Glomerular visceral epithelial cell (primary cell): ENCODE results near the gene MAT2B.

Source experiments
- DNase-seq: peaks from one replicate; pipeline ENCODE4 v3.0.0-alpha.2; 2016; ENCODE audit errors: extremely low spot score

MAT2B gene

GRCh38 chr5:163505368-163506094 is at the start of gene MAT2B:
Gene MAT2B (plus strand): TSS chr5:163505619. CDS start chr5:163505687, 68 bp downstream.
- DNase-seq = peak; percentile 97

GRCh38 chr5:163456029-163456589 is 49.3 kb upstream of the MAT2B start:
- no peak for DNase-seq

- DNase-seq = no peak
Measured at GRCh38 chr5:163456840-163457239, 48.6 kb upstream of the MAT2B start.

- DNase-seq = no peak
Measured at GRCh38 chr5:163458778-163459385, 46.5 kb upstream of the MAT2B start.

GRCh38 chr5:163459462-163459818 is 46.0 kb upstream of the MAT2B start:
- no peak for DNase-seq

- DNase-seq = peak; percentile 99
Measured at GRCh38 chr5:163459819-163460561, 45.4 kb upstream of the MAT2B start, which contains the start of gene NUDCD2. Gene NUDCD2 (minus strand): TSS chr5:163460102. CDS start chr5:163460050, 52 bp downstream.

- peak; percentile 52 for DNase-seq
Measured at GRCh38 chr5:163460562-163461171, 44.8 kb upstream of the MAT2B start, which contains the start of gene HMMR. Gene HMMR (plus strand): TSS chr5:163460632. CDS start chr5:163460693, 61 bp downstream.

- DNase-seq = no peak
Measured at GRCh38 chr5:163463063-163463435, 42.4 kb upstream of the MAT2B start.

- DNase-seq = no peak
Measured at GRCh38 chr5:163467682-163468081, 37.7 kb upstream of the MAT2B start.

GRCh38 chr5:163473635-163474243 is 31.7 kb upstream of the MAT2B start:
- DNase-seq = no peak

- no peak for DNase-seq
Measured at GRCh38 chr5:163475411-163475810, 30.0 kb upstream of the MAT2B start.

- no peak for DNase-seq
Measured at GRCh38 chr5:163478126-163478981, 27.1 kb upstream of the MAT2B start.

GRCh38 chr5:163478982-163479271 is 26.5 kb upstream of the MAT2B start:
- no peak for DNase-seq

- DNase-seq = peak; percentile 22
Measured at GRCh38 chr5:163489055-163489744, 16.2 kb upstream of the MAT2B start.

GRCh38 chr5:163489745-163490075 is 15.7 kb upstream of the MAT2B start:
- DNase-seq = no peak

- DNase-seq = peak; percentile 52
Measured at GRCh38 chr5:163496286-163496685, 9.1 kb upstream of the MAT2B start.

- no peak for DNase-seq
Measured at GRCh38 chr5:163497315-163497714, 8.1 kb upstream of the MAT2B start.

GRCh38 chr5:163498886-163499285 is 6.5 kb upstream of the MAT2B start:
- peak; percentile 52 for DNase-seq

- DNase-seq = no peak
Measured at GRCh38 chr5:163502521-163502920, 2.9 kb upstream of the MAT2B start.
